GM19455 (cell line): ENCODE results near the gene RAB27B.

Experiments
- ATAC-seq: cut with Tn5 transposase; IDR thresholded peaks from one replicate; pipeline ENCODE4 v1.9.1; 2021; ENCODE audit not compliant: unreplicated experiment

Gene RAB27B

GRCh38 chr18:54859667-54860421 is 31.6 kb downstream of the RAB27B start:
- no peak for ATAC-seq

- no peak for ATAC-seq
Observed at GRCh38 chr18:54860941-54861340, 32.7 kb downstream of the RAB27B start.

- ATAC-seq: no peak
Observed at GRCh38 chr18:54867131-54867530, 38.9 kb downstream of the RAB27B start.

GRCh38 chr18:54871231-54871630 is 43.0 kb downstream of the RAB27B start:
- no peak for ATAC-seq

GRCh38 chr18:54872681-54873080 is 44.4 kb downstream of the RAB27B start:
- no peak for ATAC-seq

- ATAC-seq: no peak
Observed at GRCh38 chr18:54873884-54874255, 45.6 kb downstream of the RAB27B start.

GRCh38 chr18:54875063-54875462 is 46.8 kb downstream of the RAB27B start:
- ATAC-seq: no peak

GRCh38 chr18:54877076-54877475 is 48.8 kb downstream of the RAB27B start:
- ATAC-seq: no peak

GRCh38 chr18:54878159-54878622 is 49.9 kb downstream of the RAB27B start:
- no peak for ATAC-seq

- ATAC-seq: no peak
Observed at GRCh38 chr18:54878659-54879358, 50.5 kb downstream of the RAB27B start.

- ATAC-seq: no peak
Observed at GRCh38 chr18:54879691-54880090, 51.4 kb downstream of the RAB27B start.

- ATAC-seq: no peak
Observed at GRCh38 chr18:54880395-54881105, 52.3 kb downstream of the RAB27B start.

- ATAC-seq: no peak
Observed at GRCh38 chr18:54881229-54881768, 53.0 kb downstream of the RAB27B start.

GRCh38 chr18:54882318-54882717 is 54.0 kb downstream of the RAB27B start:
- no peak for ATAC-seq

GRCh38 chr18:54883816-54884604 is 55.7 kb downstream of the RAB27B start:
- no peak for ATAC-seq

- no peak for ATAC-seq
Observed at GRCh38 chr18:54888378-54888777, 60.1 kb downstream of the RAB27B start.

- no peak for ATAC-seq
Observed at GRCh38 chr18:54888933-54889332, 60.7 kb downstream of the RAB27B start.

- ATAC-seq: no peak
Observed at GRCh38 chr18:54899500-54899899, 71.2 kb downstream of the RAB27B start.

GRCh38 chr18:54900290-54900689 is 72.0 kb downstream of the RAB27B start:
- no peak for ATAC-seq

- no peak for ATAC-seq
Observed at GRCh38 chr18:54904581-54904980, 76.3 kb downstream of the RAB27B start.

GRCh38 chr18:54905629-54906028 is 77.4 kb downstream of the RAB27B start:
- no peak for ATAC-seq
